ENCODE data around the gene HIVEP2.

The HIVEP2 gene

GRCh38 chr6:142757852-142758628 is 186.9 kb downstream of the HIVEP2 start:
- no peak for DNase-seq (ENCODE audit: low read depth in 1 of 2, low spot score in 1 of 2)
- H3K27me3 ChIP-seq (ENCODE audit: insufficient read depth, poor library complexity, severe bottlenecking): no peaks in the 10 kb centered on the region
- TF ChIP-seq SPI1 (IDR thresholded peaks at IDR 0.05; ENCODE audit: borderline replicate concordance, low read depth): no peak
- no peak for TF ChIP-seq POLR2AphosphoS5 (IDR thresholded peaks at IDR 0.05; ENCODE audit: low read depth)
- no peak for TF ChIP-seq GABPA (IDR thresholded peaks at IDR 0.05; ENCODE audit: low read depth)
- no peak for TF ChIP-seq REST (IDR thresholded peaks at IDR 0.05; ENCODE audit: insufficient replicate concordance, low read depth)
- TF ChIP-seq CTCF (IDR thresholded peaks at IDR 0.05; ENCODE audit: insufficient read depth, low read length): no peak
- H3K27ac ChIP-seq (replicated peaks): no peak overlapping the region
- no peak overlapping the region for H3K4me3 ChIP-seq (replicated peaks; ENCODE audit: insufficient read depth, low read length)

- TF ChIP-seq REST (IDR thresholded peaks at IDR 0.05; ENCODE audit: insufficient replicate concordance, low read depth) (no peak), CTCF (IDR thresholded peaks at IDR 0.05; ENCODE audit: insufficient read depth, low read length) (no peak), SPI1 (IDR thresholded peaks at IDR 0.05; ENCODE audit: borderline replicate concordance, low read depth) (no peak), GABPA (IDR thresholded peaks at IDR 0.05; ENCODE audit: low read depth) (no peak), POLR2AphosphoS5 (IDR thresholded peaks at IDR 0.05; ENCODE audit: low read depth) (no peak)
- H3K27ac ChIP-seq (replicated peaks): no peak overlapping the region
- no peaks in the 10 kb centered on the region for H3K27me3 ChIP-seq (ENCODE audit: insufficient read depth, poor library complexity, severe bottlenecking)
- no peak overlapping the region for H3K4me3 ChIP-seq (replicated peaks; ENCODE audit: insufficient read depth, low read length)
- no peak for DNase-seq (ENCODE audit: low read depth in 1 of 2, low spot score in 1 of 2)
Measured at GRCh38 chr6:142756215-142756630, 188.8 kb downstream of the HIVEP2 start.

DNA sequence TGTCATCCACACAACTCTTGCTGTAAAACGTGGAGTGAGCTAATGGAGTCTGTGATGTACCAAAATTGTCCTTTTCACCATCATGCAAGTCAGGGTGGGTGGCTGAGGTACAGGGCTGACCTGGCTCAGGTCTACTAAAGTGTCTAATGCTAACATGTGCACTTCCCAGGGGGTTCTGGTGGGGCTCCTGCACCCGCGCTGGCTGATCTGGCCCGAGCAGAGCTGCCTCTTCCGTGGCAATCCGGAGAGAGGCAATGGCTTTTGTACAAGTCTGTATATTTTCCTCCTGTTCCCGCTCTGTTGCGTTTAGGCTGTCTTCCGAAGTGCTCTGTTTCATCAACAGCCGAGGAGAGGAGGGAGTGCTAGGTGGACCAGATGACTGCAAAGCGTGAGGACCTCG is 191.8 kb downstream of the HIVEP2 start:
- H3K27me3 ChIP-seq (ENCODE audit: insufficient read depth, poor library complexity, severe bottlenecking): no peaks in the 10 kb centered on the region
- H3K27ac ChIP-seq (replicated peaks): no peak overlapping the region
- DNase-seq (ENCODE audit: low read depth in 1 of 2, low spot score in 1 of 2): no peak
- H3K4me3 ChIP-seq (replicated peaks; ENCODE audit: insufficient read depth, low read length): no peak overlapping the region
- TF ChIP-seq CTCF (IDR thresholded peaks at IDR 0.05; ENCODE audit: insufficient read depth, low read length) (no peak), SPI1 (IDR thresholded peaks at IDR 0.05; ENCODE audit: borderline replicate concordance, low read depth) (no peak), REST (IDR thresholded peaks at IDR 0.05; ENCODE audit: insufficient replicate concordance, low read depth) (no peak), POLR2AphosphoS5 (IDR thresholded peaks at IDR 0.05; ENCODE audit: low read depth) (no peak), GABPA (IDR thresholded peaks at IDR 0.05; ENCODE audit: low read depth) (no peak)

All from HL-60 (cell line).